ELF-1 (cell line): Measurements from ENCODE around the gene ZNF345.

Experiments
- DNase-seq: peaks from one replicate; pipeline ENCODE4 v3.0.0-alpha.2; 2016; ENCODE audit warnings: low read depth, low spot score

Gene ZNF345

GRCh38 chr19:36916991-36917390, 66.3 kb downstream of the ZNF345 start:
- peak; percentile 5 for DNase-seq

GRCh38 chr19:36918090-36918489, 67.4 kb downstream of the ZNF345 start:
- no peak for DNase-seq
